GM19463 (cell line): ENCODE results near the gene KAZN.

Experiments used
- ATAC-seq: cut with Tn5 transposase; IDR thresholded peaks from one replicate; pipeline ENCODE4 v1.9.1; 2021; ENCODE audit warnings: mild to moderate bottlenecking, moderate library complexity; ENCODE audit not compliant: unreplicated experiment

KAZN gene

GRCh38 chr1:14945132-14946010 is 346.9 kb downstream of the KAZN start:
- no peak for ATAC-seq

- ATAC-seq: no peak
Observed at GRCh38 chr1:14946011-14946359, 347.5 kb downstream of the KAZN start.

- ATAC-seq: no peak
Observed at GRCh38 chr1:14946684-14947238, 348.3 kb downstream of the KAZN start.

- ATAC-seq: no peak
Observed at GRCh38 chr1:14947421-14947820, 348.9 kb downstream of the KAZN start.

- ATAC-seq: no peak
Observed at GRCh38 chr1:14948112-14948652, 349.7 kb downstream of the KAZN start.

DNA sequence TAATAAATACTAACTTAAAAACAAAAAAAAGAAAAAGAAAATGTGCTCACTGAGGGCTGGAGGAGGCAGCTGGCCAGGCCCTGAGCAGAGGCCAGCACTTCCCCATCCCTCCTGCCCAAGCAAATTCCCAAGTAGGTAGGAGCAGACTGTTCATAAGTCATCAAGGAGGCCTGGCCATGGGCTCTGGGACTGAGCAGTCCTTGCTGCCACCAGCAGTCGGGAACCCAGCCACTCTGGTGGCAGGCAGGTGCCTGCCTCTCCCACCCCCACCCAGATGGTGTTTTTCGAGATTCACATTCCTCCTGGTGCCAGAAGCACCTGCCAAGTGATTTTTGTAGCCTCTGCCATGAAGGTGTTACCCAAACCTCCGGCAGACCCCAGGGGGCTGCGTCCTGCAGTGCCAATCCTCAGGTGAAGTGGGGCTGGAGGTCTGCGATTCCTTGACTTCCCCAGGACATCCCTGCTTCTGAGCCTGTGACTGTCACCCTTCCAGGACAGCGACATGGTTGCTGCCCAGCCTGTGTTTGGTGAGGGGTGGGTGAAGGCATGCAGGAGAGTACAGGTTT is 350.9 kb downstream of the KAZN start:
- no peak for ATAC-seq

- no peak for ATAC-seq
Observed at GRCh38 chr1:14949836-14950713, 351.6 kb downstream of the KAZN start.

GRCh38 chr1:14951766-14952165 is 353.3 kb downstream of the KAZN start:
- ATAC-seq: no peak

DNA sequence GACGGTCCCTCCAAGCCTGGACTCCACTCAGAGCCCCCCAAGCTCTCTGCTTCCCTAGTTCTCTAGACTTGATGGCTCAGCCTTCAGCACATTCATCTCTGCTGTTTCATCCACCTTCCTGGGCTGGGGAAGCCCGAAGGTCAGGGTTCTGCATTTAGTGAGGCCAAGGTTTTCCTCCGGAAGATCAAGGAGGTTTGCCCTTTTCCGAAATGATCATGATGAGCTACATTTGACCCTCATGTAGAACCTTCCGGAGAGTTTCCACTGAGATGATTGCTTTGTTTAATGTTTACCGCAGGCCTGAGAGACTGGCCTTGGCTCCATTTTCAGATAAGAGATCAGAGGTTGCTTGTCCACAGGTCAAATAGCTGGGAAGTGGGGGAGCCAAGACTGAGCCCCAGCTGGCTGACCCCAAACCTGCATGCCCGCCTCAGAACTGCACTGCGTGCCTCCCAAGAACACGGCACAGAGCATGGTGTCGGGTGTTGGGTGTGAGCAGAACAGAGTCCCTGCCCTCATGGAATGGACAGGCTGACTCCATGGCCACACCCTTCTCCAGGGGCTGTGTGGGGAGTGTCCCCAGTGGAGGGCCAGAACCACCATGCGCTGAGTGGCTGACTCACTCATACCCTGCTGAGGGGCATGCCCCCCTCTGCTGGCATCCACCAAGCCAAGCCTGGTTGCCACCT is 354.3 kb downstream of the KAZN start:
- no peak for ATAC-seq

DNA sequence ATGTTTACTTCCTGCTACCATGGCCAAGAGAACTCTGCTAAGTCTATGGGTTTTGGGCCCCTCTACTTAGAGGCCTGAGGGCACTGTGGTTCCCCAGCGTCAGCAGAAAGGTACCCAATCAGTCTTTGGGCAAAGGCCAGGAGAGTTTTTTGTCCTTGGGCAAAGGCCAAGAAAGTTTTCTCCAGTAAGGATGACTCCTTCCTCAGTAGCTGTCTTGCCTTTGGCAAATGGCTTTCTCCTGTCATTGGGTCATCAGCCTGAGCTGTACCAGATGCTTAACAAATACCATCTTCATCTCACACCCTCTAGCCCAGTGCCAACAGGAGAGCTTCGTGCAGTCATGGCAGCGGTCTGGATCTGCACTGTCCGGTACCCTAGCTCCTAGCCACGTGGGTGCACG is 355.7 kb downstream of the KAZN start:
- ATAC-seq: no peak

- ATAC-seq: no peak
Observed at GRCh38 chr1:14954930-14955329, 356.4 kb downstream of the KAZN start.

- no peak for ATAC-seq
Observed at GRCh38 chr1:14955402-14955801, 356.9 kb downstream of the KAZN start.

- ATAC-seq: no peak
Observed at GRCh38 chr1:14955976-14956375, 357.5 kb downstream of the KAZN start.

DNA sequence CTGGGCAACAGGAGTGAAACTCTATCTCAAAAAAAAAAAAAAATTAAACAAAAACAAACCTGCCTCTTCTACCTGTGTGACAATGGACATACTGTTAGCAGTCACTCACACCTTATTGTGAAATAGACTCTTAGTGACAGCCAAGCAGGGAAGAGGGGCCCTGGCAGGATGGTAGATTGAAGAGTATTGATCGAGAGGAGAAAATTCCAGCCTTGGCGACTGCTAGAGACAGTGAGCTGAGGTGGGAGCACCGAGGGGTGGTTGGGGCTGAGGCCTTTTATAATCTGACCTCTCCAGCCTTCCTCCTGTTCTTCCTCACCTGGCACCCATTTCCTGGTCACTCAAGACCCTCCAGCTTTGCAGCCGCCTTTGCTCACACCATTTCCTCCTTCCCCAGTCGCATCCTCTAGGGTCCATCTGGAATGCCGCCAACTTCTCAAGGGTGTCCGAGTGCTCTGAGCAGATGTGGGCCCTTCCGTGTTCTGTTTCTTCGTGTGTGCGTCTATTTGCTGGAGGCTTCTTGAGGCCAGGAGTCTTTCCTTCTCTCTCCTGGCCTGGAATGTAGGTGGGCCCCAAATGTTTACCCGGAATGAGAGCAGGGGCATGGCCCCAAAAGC is 358.2 kb downstream of the KAZN start:
- no peak for ATAC-seq

DNA sequence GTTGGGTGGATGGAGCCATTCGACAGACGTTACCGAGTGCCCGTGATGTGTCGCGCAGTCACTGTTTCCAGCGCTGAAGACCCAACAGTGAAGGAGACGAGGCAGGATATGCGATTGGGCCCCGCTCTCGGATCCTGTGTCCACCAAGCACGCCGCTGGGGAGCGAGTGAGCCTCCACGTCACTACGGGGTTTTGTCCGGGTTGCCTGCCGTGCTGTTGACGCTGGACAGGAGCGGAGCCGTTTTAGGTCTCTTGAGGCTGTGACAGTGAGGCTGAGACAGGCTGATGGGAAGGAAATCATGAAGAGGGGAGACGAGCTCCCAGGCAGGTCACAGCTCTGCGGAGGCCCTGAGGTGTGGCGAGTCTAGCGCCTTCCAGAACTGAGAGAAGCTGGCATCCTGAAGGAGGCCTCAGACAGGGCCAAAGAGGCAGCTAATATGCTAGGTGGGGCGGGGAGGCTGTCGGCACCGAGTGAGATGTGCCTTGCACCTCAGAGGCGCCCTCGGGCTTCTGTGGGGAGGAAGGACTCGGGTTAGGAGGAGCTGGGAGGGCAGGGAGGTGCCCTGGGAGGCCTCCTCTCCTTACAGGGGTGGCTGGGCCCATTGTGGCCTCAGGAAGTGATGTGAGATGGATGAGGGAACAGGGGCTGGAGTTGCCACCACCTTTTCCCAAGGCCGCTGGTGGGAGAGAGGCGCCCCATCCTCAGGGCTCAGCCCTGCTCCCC is 359.1 kb downstream of the KAZN start:
- ATAC-seq: no peak

- ATAC-seq: no peak
Observed at GRCh38 chr1:14958249-14959058, 360.0 kb downstream of the KAZN start.

- ATAC-seq: no peak
Observed at GRCh38 chr1:14959059-14959694, 360.7 kb downstream of the KAZN start.

DNA sequence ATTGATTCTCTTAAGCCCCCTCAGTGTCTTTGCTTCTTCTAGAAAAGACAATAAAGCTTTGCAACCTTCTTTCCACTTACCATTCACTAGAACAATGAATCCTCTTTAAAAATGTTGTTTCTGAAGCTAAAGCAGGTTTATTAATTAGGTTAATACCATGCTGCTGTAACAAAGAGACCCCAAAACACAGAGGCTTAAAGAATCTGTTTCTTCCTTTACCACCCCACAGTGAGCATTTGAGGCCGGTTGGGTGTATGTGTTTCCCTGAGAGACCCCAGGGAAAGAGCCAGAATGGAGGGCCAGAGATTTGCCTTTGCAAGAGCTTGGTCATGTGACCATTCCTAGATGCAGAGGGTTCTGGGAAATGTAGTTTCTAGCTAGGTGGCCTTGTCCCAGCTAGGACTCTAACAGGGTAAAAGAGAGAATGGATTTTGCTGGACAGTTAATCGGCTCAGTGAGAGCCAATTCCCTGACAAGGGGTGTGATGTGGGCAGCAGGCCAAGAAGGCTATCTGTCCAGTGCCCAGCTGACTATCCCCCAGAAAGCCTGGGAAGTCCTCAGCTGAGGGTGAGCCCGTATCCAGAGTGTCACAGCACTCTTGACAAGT is 363.3 kb downstream of the KAZN start:
- no peak for ATAC-seq
